Activated T-cell treated with anti-CD3 and anti-CD28 coated beads, Interleukin-2, amount 50 U/mL, for 4 hours (primary cell): ENCODE data around the gene RASIP1. TPM values are rescaled to one million over a fixed set of nuclear protein-coding genes. Genes with fewer than 3 reads are reported as not detected.
"Not testable (repeated sequence)": the region's sequence is repeated elsewhere in the genome, so short reads cannot be mapped to it uniquely, and the experiment has no call there.

Experiments used
- ATAC-seq, 2 donors: fragments of 200-7000 bp; cut with Tn5 transposase; one replicate each; pipeline ENCODE4 v1.10.0; 2021
- DNase-seq: peaks from one replicate; pipeline ENCODE4 v3.0.0-alpha.2; 2020
- H3K27me3 Mint-ChIP-seq: one replicate; pipeline ENCODE4 v1.8.0; 2021; ENCODE audit warnings: low read depth, mixed read lengths
- H3K36me3 Mint-ChIP-seq: one replicate; pipeline ENCODE4 v1.8.0; 2022; ENCODE audit warnings: mixed read lengths; ENCODE audit not compliant: insufficient read depth
- H3K4me1 Mint-ChIP-seq: one replicate; pipeline ENCODE4 v1.8.0; 2021; ENCODE audit warnings: low read depth, mixed read lengths
- H3K4me3 Mint-ChIP-seq: one replicate; pipeline ENCODE4 v1.8.0; 2021; ENCODE audit warnings: mild to moderate bottlenecking, moderate library complexity, mixed read lengths
- H3K9me3 Mint-ChIP-seq: one replicate; pipeline ENCODE4 v1.8.0; 2021; ENCODE audit warnings: mixed read lengths
- total RNA-seq, 3 donors: library from RNA; stranded (reverse); gene quantifications; one replicate each; pipeline ENCODE4 v1.2.1, GENCODE V29; 2021

The RASIP1 gene
- total RNA-seq, 3 donors from 2014 or later, result 0.16 to 0.65 (median 0.18) TPM

- DNase-seq (peak; percentile 93), ATAC-seq (peak; percentile 94)
- Mint-ChIP-seq H3K4me3 (peak overlapping the region; percentile 85), H3K4me1 (peaks cover 12% of the 10 kb centered on the region), H3K36me3 (peaks cover 2% of the 10 kb centered on the region), H3K27me3 (no peaks in the 10 kb centered on the region), H3K9me3 (no peaks in the 10 kb centered on the region)
Observed at GRCh38 chr19:48713864-48714755, 26.3 kb downstream of the RASIP1 start.

- peak overlapping the region; percentile 85 for H3K4me3 Mint-ChIP-seq
- peaks cover 2% of the 10 kb centered on the region for H3K36me3 Mint-ChIP-seq
- H3K4me1 Mint-ChIP-seq, result peaks cover 12% of the 10 kb centered on the region
- ATAC-seq (no peak), DNase-seq (no peak)
- H3K27me3 Mint-ChIP-seq, result no peaks in the 10 kb centered on the region
- no peaks in the 10 kb centered on the region for H3K9me3 Mint-ChIP-seq
Observed at GRCh38 chr19:48713041-48713863, 27.2 kb downstream of the RASIP1 start.

- no peak for DNase-seq
- Mint-ChIP-seq H3K4me3 (no peak overlapping the region), H3K27me3 (no peaks in the 10 kb centered on the region), H3K4me1 (peaks cover 12% of the 10 kb centered on the region), H3K36me3 (peaks cover 5% of the 10 kb centered on the region), H3K9me3 (no peaks in the 10 kb centered on the region)
- ATAC-seq, result no peak
Observed at GRCh38 chr19:48711106-48711662, 29.2 kb downstream of the RASIP1 start.

- H3K36me3 Mint-ChIP-seq, result peaks cover 12% of the 10 kb centered on the region
- H3K4me1 Mint-ChIP-seq, result peaks cover under 1% of the 10 kb centered on the region
- no peak for ATAC-seq
- no peaks in the 10 kb centered on the region for H3K9me3 Mint-ChIP-seq
- H3K4me3 Mint-ChIP-seq, result no peak overlapping the region
- no peak for DNase-seq
- H3K27me3 Mint-ChIP-seq, result no peaks in the 10 kb centered on the region
Observed at GRCh38 chr19:48708471-48708870, 31.9 kb downstream of the RASIP1 start.

- Mint-ChIP-seq H3K27me3 (no peaks in the 10 kb centered on the region), H3K36me3 (peaks cover 21% of the 10 kb centered on the region)
- ATAC-seq, result no peak
Observed at GRCh38 chr19:48705431-48705830, 35.0 kb downstream of the RASIP1 start.

GRCh38 chr19:48703316-48703715, 37.1 kb downstream of the RASIP1 start:
- Mint-ChIP-seq H3K9me3 (no peaks in the 10 kb centered on the region), H3K36me3 (peaks cover 21% of the 10 kb centered on the region), H3K4me1 (no peaks in the 10 kb centered on the region), H3K27me3 (peaks cover 2% of the 10 kb centered on the region), H3K4me3 (no peak overlapping the region)
- ATAC-seq (no peak), DNase-seq (no peak)

More at GRCh38 chr19:48705431-48705830, 35.0 kb downstream of the RASIP1 start:
- H3K9me3 Mint-ChIP-seq, result no peaks in the 10 kb centered on the region
- H3K4me3 Mint-ChIP-seq, result no peak overlapping the region
- H3K4me1 Mint-ChIP-seq, result no peaks in the 10 kb centered on the region
- DNase-seq, result no peak

GRCh38 chr19:48702701-48703100, 37.7 kb downstream of the RASIP1 start:
- no peaks in the 10 kb centered on the region for H3K9me3 Mint-ChIP-seq

GRCh38 chr19:48698046-48698445, 42.4 kb downstream of the RASIP1 start:
- Mint-ChIP-seq H3K36me3 (peaks cover 10% of the 10 kb centered on the region), H3K4me1 (peaks cover 8% of the 10 kb centered on the region), H3K4me3 (no peak overlapping the region), H3K9me3 (no peaks in the 10 kb centered on the region), H3K27me3 (peaks cover 17% of the 10 kb centered on the region)
- DNase-seq (no peak), ATAC-seq (no peak)

More at GRCh38 chr19:48702701-48703100, 37.7 kb downstream of the RASIP1 start:
- peaks cover 5% of the 10 kb centered on the region for H3K27me3 Mint-ChIP-seq
- H3K36me3 Mint-ChIP-seq, result peaks cover 21% of the 10 kb centered on the region
- H3K4me1 Mint-ChIP-seq, result no peaks in the 10 kb centered on the region
- DNase-seq (no peak), ATAC-seq (no peak)
- no peak overlapping the region for H3K4me3 Mint-ChIP-seq

- Mint-ChIP-seq H3K4me1 (peaks cover 8% of the 10 kb centered on the region), H3K9me3 (no peaks in the 10 kb centered on the region), H3K27me3 (peaks cover 17% of the 10 kb centered on the region), H3K36me3 (peaks cover 4% of the 10 kb centered on the region), H3K4me3 (peak overlapping the region; percentile 46)
- DNase-seq (no peak), ATAC-seq (peak; percentile 58)
Observed at GRCh38 chr19:48696353-48697010, 43.9 kb downstream of the RASIP1 start.

- H3K36me3 Mint-ChIP-seq, result peaks cover 4% of the 10 kb centered on the region
- H3K4me3 Mint-ChIP-seq, result peak within 1 kb of the TSS; percentile 46
- ATAC-seq (peak in 1 of 2 donors; percentile 21), DNase-seq (no peak)
- no peaks in the 10 kb centered on the region for H3K9me3 Mint-ChIP-seq
- H3K4me1 Mint-ChIP-seq, result peaks cover 8% of the 10 kb centered on the region
- H3K27me3 Mint-ChIP-seq, result peaks cover 17% of the 10 kb centered on the region
Observed at GRCh38 chr19:48695743-48696352, 44.6 kb downstream of the RASIP1 start, which contains the start of gene FUT2. FUT2 (plus strand) TSS chr19:48695971; CDS start chr19:48702957, 6,986 bp downstream.

GRCh38 chr19:48693629-48694028, 46.8 kb downstream of the RASIP1 start:
- not testable (repeated sequence) for H3K4me1 Mint-ChIP-seq, H3K9me3 Mint-ChIP-seq, H3K36me3 Mint-ChIP-seq, ATAC-seq, H3K4me3 Mint-ChIP-seq, DNase-seq
- peaks cover 16% of the 10 kb centered on the region for H3K27me3 Mint-ChIP-seq

- DNase-seq, result no peak
- Mint-ChIP-seq H3K9me3 (no peaks in the 10 kb centered on the region), H3K4me1 (no peaks in the 10 kb centered on the region), H3K27me3 (no peaks in the 10 kb centered on the region), H3K36me3 (no peaks in the 10 kb centered on the region), H3K4me3 (no peak overlapping the region)
- ATAC-seq, result no peak
Observed at GRCh38 chr19:48689449-48689848, 51.0 kb downstream of the RASIP1 start.

- Mint-ChIP-seq H3K9me3 (no peaks in the 10 kb centered on the region), H3K4me3 (no peak overlapping the region), H3K4me1 (no peaks in the 10 kb centered on the region), H3K36me3 (no peaks in the 10 kb centered on the region), H3K27me3 (no peaks in the 10 kb centered on the region)
- no peak for DNase-seq
- ATAC-seq, result no peak
Observed at GRCh38 chr19:48687776-48688175, 52.6 kb downstream of the RASIP1 start.
